SIG-M5 treated with dmso at 0.1 percent for 504 hours (cell line): ENCODE measurements around the gene IRAG1.
"Not testable (repeated sequence)": the region's sequence is repeated elsewhere in the genome, so short reads cannot be mapped to it uniquely, and the experiment has no call there.

Experiments
- DNase-seq: peaks from one replicate; lab custom pipeline; 2025; ENCODE audit not compliant: unreplicated experiment; lab: John Stamatoyannopoulos, UW

The IRAG1 gene

GRCh38 chr11:10701982-10702381 lies 8.4 kb upstream of the IRAG1 start:
- DNase-seq: no peak

- no peak for DNase-seq
These were observed 5.5 kb upstream of the IRAG1 start for GRCh38 chr11:10699072-10699471.

GRCh38 chr11:10697323-10697620 lies 3.7 kb upstream of the IRAG1 start:
- DNase-seq: no peak

GRCh38 chr11:10696468-10697322 lies 3.1 kb upstream of the IRAG1 start:
- DNase-seq: no peak

GRCh38 chr11:10695833-10696232 lies 2.3 kb upstream of the IRAG1 start:
- DNase-seq: no peak

- no peak for DNase-seq
These were observed 1.1 kb upstream of the IRAG1 start for GRCh38 chr11:10694486-10695239.

- DNase-seq: no peak
These were observed 932 bp downstream of the IRAG1 start for GRCh38 chr11:10692531-10693115.

GRCh38 chr11:10688401-10688800 lies 5.2 kb downstream of the IRAG1 start:
- DNase-seq: no peak

GRCh38 chr11:10686311-10686710 lies 7.2 kb downstream of the IRAG1 start:
- no peak for DNase-seq

GRCh38 chr11:10683429-10683828 lies 10.1 kb downstream of the IRAG1 start:
- no peak for DNase-seq

GRCh38 chr11:10680956-10681487 lies 12.5 kb downstream of the IRAG1 start:
- DNase-seq: no peak

- not testable (repeated sequence) for DNase-seq
These were observed 13.3 kb downstream of the IRAG1 start for GRCh38 chr11:10680279-10680678.

GRCh38 chr11:10679644-10680043 lies 13.9 kb downstream of the IRAG1 start:
- DNase-seq: no peak

GRCh38 chr11:10678101-10678500 lies 15.5 kb downstream of the IRAG1 start:
- DNase-seq: no peak

GRCh38 chr11:10676919-10677318 lies 16.6 kb downstream of the IRAG1 start:
- no peak for DNase-seq

- DNase-seq: no peak
These were observed 18.6 kb downstream of the IRAG1 start for GRCh38 chr11:10674911-10675440.

GRCh38 chr11:10674440-10674855 lies 19.1 kb downstream of the IRAG1 start:
- no peak for DNase-seq

GRCh38 chr11:10673501-10674062 lies 20.0 kb downstream of the IRAG1 start:
- DNase-seq: no peak

GRCh38 chr11:10670099-10670498 lies 23.5 kb downstream of the IRAG1 start:
- DNase-seq: no peak

- no peak for DNase-seq
These were observed 24.1 kb downstream of the IRAG1 start for GRCh38 chr11:10669258-10670033.

GRCh38 chr11:10667521-10667885 lies 26.1 kb downstream of the IRAG1 start:
- no peak for DNase-seq
